ENCODE measurements around the gene TPP1. TPM values are rescaled to one million over a fixed set of nuclear protein-coding genes. Genes with fewer than 3 reads are reported as not detected.

The TPP1 gene
- total RNA-seq, 1 donor from 2014 or later: 37.7 TPM

Other genes starting within 250 kb of the TPP1 start
- 38.5 TPM for gene SMPD1, start 228.9 kb downstream of the TPP1 start, total RNA-seq (ENCODE audit: unreplicated experiment)
- gene APBB1, start 200.3 kb downstream of the TPP1 start, total RNA-seq (ENCODE audit: unreplicated experiment): 142 TPM
- gene HPX, start 178.4 kb downstream of the TPP1 start, total RNA-seq (ENCODE audit: unreplicated experiment): 9.6 TPM
- 128 TPM for gene TRIM3, start 145.5 kb downstream of the TPP1 start, total RNA-seq (ENCODE audit: unreplicated experiment)
- gene ARFIP2, start 138.1 kb downstream of the TPP1 start, total RNA-seq (ENCODE audit: unreplicated experiment): 53.3 TPM
- gene TIMM10B, start 137.9 kb downstream of the TPP1 start, total RNA-seq (ENCODE audit: unreplicated experiment): 35.9 TPM
- 9.3 TPM for gene DNHD1, start 122.1 kb downstream of the TPP1 start, total RNA-seq (ENCODE audit: unreplicated experiment)
- 16.2 TPM for gene RRP8, start 15.8 kb downstream of the TPP1 start, total RNA-seq (ENCODE audit: unreplicated experiment)
- gene ILK, start 15.6 kb downstream of the TPP1 start, total RNA-seq (ENCODE audit: unreplicated experiment): 168 TPM
- 124 TPM for gene TAF10, start 7.2 kb downstream of the TPP1 start, total RNA-seq (ENCODE audit: unreplicated experiment)
- gene DCHS1, start 36.4 kb upstream of the TPP1 start, total RNA-seq (ENCODE audit: unreplicated experiment): 91.5 TPM
- 23.3 TPM for gene MRPL17, start 63.9 kb upstream of the TPP1 start, total RNA-seq (ENCODE audit: unreplicated experiment)
- 0.78 TPM for gene OR2AG2, start 152.6 kb upstream of the TPP1 start, total RNA-seq (ENCODE audit: unreplicated experiment)
- not detected for gene OR2AG1, start 163.6 kb upstream of the TPP1 start, total RNA-seq (ENCODE audit: unreplicated experiment)
- 0.56 TPM for gene OR6A2, start 180.3 kb upstream of the TPP1 start, total RNA-seq (ENCODE audit: unreplicated experiment)
- not detected for gene OR10A5, start 226.3 kb upstream of the TPP1 start, total RNA-seq (ENCODE audit: unreplicated experiment)
- gene OR10A2, start 243.6 kb upstream of the TPP1 start, total RNA-seq (ENCODE audit: unreplicated experiment): not detected